Stimulated activated CD8-positive, alpha-beta memory T cell treated with anti-CD3 and anti-CD28 coated beads, Interleukin-15, amount 100 ng/mL, for 24 hours (primary cell): ENCODE results near the gene DAND5.

Experiments used
- DNase-seq: peaks from one replicate; pipeline ENCODE4 v3.0.0-alpha.2; 2020; ENCODE audit warnings: low read depth

The DAND5 gene

GRCh38 chr19:13010038-13010991 lies 40.9 kb downstream of the DAND5 start:
- no peak for DNase-seq

DNA sequence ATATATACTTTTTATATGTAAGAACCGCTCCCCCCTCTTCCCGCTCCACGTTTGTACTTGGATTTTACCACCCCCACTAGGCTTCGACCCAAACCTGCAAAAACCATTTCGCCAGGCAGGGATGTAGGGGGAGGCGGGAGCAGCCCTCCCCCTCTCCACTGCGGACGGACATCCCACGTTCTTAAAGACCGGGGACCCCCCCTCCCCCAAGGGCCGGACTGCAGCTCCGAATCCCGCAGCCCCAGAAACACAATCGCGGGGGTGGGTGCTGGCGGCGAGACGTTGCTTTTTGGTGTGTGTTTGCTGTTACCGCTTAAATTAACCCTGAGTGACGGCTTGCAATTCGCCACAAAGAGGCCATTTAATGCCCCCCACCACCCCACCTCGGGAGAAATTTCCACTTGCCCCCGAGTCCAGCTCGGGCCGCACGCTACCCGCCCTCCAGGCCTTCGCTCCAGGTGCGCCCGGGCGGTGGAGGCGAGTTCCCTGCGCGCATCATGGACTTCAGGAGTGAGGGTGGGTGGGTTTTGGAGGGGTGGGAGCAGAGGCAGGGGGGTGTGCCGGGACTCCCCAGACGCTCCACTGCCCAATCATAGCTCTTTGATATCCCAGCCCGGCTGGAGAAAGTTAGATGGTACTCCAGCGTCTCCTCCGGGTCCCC lies 41.7 kb downstream of the DAND5 start:
- no peak for DNase-seq

- no peak for DNase-seq
Measured at GRCh38 chr19:13011653-13012389, 42.4 kb downstream of the DAND5 start.

- DNase-seq = no peak
Measured at GRCh38 chr19:13012390-13012689, 43.0 kb downstream of the DAND5 start.

DNA sequence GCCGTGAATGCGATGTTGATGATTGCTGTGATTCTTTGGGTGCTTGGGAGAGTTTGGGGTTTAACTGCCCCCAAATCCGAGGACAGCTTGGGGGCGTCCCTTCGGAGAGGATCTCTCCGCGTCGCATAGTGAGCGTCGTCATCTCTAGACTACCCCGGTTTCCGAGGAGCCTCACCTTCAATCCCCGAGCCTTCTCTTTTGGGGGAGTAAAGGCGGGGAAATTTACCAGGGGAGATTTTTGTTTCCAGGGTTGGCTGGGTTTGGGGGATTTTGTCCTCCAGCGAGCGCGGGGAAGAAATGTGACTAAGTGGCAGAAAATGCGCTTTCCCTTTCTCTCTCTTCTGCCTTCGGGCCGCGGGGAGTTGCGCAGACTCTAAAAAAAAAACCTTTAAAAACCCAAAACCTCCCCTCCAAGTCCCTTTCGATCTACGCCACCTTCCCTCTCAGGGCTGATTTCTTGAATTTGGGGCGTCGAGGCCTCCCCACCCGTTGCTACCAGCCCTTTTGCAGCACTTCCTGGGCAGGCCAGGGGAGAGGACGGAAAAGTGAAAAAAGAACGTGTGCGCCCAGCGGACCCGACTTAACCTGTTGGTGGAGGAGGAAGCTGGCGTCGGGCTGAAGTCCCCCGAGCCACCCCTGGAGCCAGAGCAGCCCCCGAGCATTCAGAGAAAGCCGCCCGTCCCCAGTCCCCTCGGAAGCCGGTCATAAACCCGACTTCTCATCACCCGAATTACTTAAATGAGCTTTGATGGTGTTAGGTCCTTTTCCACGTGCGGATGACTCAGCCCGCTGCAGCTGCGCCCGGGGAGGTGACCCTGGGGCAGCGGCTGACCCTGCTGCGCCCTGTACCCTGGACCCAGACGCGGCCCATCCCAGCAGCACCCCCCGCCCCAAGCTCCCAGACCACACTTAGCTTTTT lies 43.6 kb downstream of the DAND5 start:
- no peak for DNase-seq

DNA sequence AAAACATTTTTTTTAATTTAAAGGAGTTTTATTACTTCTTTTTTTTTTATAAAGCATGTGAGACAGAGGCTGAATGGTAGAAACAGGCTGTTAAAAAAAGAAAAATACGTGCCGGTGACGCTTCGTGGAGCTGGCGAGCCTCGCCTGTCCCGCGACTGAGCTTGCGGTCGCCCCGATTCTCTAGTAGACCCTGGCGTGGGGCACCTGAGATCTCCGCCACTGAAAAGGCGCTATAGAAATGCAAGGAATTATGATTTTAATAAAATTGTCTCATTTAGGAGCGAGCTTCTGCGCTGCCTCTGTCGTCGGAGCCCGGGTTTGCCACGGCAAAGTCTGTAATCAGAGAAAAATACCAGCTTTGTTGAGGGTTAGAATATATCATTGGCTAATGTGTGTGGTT lies 44.3 kb downstream of the DAND5 start:
- no peak for DNase-seq

GRCh38 chr19:13014101-13014920 lies 44.9 kb downstream of the DAND5 start:
- no peak for DNase-seq

DNA sequence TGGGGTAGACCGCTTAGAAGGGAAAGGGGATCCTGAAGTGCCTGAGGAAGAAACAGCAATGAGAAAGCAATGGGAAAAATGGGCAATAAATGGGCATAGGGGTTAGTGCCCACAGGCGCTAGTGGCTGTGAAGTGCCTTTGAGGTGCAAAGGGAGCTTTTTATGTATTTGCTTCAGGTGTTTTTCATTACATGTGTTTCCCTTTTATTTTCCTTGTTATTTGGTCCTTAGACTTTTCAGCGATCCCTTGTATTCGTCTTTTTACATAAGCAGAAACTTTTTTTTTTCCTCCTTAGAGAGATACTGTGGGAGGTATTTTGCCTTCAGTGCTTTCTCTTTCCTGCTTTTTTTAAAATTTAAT lies 45.5 kb downstream of the DAND5 start:
- no peak for DNase-seq

- DNase-seq = no peak
Measured at GRCh38 chr19:13015361-13016223, 46.2 kb downstream of the DAND5 start.

- DNase-seq = no peak
Measured at GRCh38 chr19:13016245-13016627, 46.9 kb downstream of the DAND5 start.

- DNase-seq = no peak
Measured at GRCh38 chr19:13016628-13017305, 47.4 kb downstream of the DAND5 start.

GRCh38 chr19:13017306-13018034 lies 48.1 kb downstream of the DAND5 start:
- DNase-seq = no peak

- no peak for DNase-seq
Measured at GRCh38 chr19:13018035-13018914, 48.9 kb downstream of the DAND5 start.

GRCh38 chr19:13019332-13019731 lies 50.0 kb downstream of the DAND5 start:
- no peak for DNase-seq

DNA sequence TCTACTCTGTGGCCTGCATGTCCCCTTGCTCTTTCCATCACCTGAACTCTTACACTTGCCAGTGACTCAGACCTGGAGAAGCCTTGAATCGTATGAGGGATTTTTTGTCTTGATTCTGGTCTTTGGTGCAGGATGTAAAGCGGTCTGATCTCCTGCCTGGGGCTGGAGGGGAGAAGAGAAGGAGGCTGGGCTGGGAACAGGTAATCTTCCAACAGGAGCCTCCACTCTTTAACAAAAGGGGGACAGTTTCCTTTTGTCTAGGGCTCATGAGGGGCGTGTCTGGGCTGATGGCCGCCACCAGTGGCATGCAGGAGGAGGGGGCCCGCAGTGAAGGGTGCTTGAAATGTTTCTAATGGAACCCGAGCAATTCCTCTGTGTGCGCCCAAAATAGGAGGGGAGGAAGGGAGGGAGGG lies 50.6 kb downstream of the DAND5 start:
- DNase-seq = no peak

- no peak for DNase-seq
Measured at GRCh38 chr19:13022111-13022858, 52.9 kb downstream of the DAND5 start.
